GM12875 (cell line): Measurements from ENCODE around the gene PPM1M.

Experiments
- H3K4me3 ChIP-seq: one replicate; pipeline ENCODE4 v1.5.1; 2011; ENCODE audit warnings: low read depth, low read length, control low read depth
- TF ChIP-seq, protein P1 (sequence below): IDR thresholded peaks from 2 replicates; pipeline ENCODE4 v1.5.1; 2011; ENCODE audit warnings: low read depth, mild to moderate bottlenecking, control low read depth, inconsistent platforms, low read length, moderate library complexity, borderline replicate concordance; ENCODE audit not compliant: insufficient read depth

The PPM1M gene

DNA sequence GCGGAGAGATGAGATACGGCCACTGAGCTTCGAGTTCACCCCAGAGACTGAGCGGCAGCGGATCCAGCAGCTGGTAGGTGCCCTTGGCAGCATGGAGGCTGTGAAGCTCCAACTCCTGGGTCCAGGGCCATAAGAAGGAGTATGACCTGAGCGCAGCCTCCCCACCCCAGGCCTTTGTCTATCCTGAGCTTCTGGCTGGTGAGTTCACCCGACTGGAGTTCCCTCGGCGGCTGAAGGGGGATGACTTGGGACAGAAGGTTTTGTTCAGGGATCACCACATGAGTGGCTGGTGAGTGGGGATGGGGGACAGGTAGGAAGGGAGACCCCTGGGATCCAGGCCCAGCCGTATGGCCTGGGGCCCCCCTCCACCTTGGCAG, 2.6 kb downstream of the PPM1M start:
- H3K4me3 ChIP-seq, result no peak overlapping the region
- TF ChIP-seq, protein P1, sequence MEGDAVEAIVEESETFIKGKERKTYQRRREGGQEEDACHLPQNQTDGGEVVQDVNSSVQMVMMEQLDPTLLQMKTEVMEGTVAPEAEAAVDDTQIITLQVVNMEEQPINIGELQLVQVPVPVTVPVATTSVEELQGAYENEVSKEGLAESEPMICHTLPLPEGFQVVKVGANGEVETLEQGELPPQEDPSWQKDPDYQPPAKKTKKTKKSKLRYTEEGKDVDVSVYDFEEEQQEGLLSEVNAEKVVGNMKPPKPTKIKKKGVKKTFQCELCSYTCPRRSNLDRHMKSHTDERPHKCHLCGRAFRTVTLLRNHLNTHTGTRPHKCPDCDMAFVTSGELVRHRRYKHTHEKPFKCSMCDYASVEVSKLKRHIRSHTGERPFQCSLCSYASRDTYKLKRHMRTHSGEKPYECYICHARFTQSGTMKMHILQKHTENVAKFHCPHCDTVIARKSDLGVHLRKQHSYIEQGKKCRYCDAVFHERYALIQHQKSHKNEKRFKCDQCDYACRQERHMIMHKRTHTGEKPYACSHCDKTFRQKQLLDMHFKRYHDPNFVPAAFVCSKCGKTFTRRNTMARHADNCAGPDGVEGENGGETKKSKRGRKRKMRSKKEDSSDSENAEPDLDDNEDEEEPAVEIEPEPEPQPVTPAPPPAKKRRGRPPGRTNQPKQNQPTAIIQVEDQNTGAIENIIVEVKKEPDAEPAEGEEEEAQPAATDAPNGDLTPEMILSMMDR, result no peak

DNA sequence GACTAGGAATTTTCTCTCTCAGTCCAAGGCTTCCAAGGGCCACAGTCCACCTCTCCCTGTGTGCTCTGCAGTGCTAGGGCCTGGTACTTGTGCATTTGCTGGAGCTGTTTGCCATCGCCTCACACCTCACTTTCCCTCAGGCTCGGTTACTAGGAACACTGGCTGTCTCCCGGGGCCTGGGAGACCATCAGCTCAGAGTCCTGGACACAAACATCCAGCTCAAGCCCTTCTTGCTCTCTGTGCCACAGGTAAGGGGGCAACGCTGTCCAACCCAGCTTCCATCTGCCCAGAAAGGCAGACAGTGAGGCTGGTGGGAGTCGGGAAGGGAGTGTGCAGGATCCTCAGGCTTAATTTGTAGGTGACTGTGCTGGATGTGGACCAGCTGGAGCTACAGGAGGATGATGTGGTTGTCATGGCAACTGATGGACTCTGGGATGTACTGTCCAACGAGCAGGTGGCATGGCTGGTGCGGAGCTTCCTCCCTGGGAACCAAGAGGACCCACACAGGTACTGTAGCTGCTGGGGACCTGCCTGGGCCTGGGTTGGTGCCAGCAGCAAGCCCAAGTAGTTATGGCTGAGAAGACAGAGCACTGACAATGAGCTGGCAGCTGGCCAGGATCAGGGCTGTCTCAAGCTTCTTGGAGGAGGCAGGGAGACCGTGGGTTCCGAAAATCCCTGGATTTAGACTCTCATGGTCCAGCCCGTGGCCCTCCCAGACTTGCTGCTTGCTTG, 3.4 kb downstream of the PPM1M start:
- H3K4me3 ChIP-seq, result no peak overlapping the region
- TF ChIP-seq, protein P1, result no peak

DNA sequence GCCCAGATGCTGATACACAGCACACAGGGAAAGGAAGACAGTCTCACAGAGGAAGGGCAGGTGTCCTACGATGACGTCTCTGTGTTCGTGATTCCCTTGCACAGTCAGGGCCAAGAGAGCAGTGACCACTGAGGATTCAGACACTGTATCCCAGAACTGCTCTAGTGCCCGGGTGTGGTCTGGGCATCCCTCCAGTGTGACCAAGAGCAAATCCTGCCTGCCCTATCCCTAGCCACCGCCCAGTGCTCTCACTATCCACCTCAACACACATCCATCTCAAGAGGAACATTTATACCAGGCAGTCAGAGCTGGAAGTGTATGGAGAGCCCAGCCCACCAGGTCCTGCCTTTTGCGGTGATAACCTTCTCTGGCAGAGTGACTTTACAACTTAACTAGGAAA, 4.1 kb downstream of the PPM1M start:
- TF ChIP-seq, protein P1, result no peak
- no peak overlapping the region for H3K4me3 ChIP-seq

- H3K4me3 ChIP-seq, result no peak overlapping the region
- TF ChIP-seq, protein P1, result no peak
These were observed 4.6 kb downstream of the PPM1M start for GRCh38 chr3:52250122-52250521.

GRCh38 chr3:52253314-52254304, 8.1 kb downstream of the PPM1M start:
- H3K4me3 ChIP-seq, result no peak overlapping the region
- TF ChIP-seq, protein P1, result no peak

DNA sequence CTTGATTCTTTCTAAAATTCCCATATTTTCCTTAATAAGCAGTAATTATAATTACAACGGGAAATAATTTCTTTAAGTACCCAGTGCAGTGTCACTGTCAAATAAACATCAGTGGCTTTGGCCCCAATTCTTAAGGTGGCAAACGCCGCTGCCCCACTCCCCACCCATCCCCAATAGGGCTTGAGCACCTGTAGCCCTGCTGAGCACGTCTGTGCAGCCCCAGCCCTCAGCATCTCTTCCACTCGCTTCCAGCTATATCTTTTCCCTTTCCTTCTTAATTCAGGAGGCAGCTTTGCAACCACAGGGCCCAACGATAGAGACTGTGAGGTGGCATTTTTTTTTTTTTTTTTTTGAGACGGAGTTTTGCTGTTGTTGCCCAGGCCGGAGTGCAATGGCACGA, 9.0 kb downstream of the PPM1M start:
- no peak overlapping the region for H3K4me3 ChIP-seq
- TF ChIP-seq, protein P1, result no peak
